Measurements from ENCODE around the gene NENF. TPM values are rescaled to one million over a fixed set of nuclear protein-coding genes. Genes with fewer than 3 reads are reported as not detected.

Gene NENF
- polyA plus RNA-seq, 1 donor = 70.2 TPM

GRCh38 chr1:212431644-212432043 lies 1.1 kb upstream of the NENF start:
- no peak for DNase-seq (ENCODE audit: low read depth)

GRCh38 chr1:212432272-212432660 lies 454 bp upstream of the NENF start:
- DNase-seq (ENCODE audit: low read depth) = no peak

DNA sequence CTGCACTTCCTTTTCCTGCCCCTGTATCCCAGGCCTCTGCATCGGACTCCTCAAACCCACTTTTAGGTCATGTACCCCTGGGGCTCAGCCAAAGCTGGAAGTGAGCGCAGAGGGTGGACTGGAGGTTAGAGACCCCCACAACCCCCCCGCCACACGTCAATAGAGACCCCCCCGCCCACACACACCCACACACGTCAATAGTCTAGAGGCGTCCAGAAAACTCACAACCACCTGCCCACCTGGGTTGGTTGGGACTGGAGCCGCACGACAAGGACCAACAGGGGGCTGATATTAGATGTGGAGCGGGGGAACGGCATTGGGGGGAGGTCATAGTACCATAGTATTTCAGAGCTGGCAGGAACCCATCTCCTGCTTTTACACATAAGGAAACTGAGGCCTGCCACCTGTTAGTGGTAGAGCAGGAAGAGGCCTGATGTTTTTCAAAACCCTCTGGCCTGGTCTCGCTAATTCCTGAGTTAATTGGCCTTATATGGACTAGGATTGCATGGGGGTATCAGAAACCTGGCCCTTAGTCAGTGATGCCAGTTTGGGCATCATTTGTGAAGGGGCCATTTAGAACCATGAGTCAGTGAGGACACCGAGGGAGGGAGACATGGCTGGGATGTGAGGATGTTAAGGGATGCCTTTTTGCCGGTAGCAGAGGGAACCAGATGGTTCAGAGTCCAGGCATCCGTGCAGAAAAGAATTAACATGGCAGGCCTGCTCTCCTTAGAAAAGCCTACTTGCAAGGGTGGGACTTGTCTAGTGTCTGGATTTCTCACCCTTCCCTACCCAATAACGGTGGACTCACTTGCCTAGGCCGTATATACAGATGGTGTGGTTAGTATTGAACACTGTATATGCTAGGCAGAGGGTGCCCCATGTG lies 1.1 kb downstream of the NENF start:
- DNase-seq (ENCODE audit: low read depth) = no peak

DNA sequence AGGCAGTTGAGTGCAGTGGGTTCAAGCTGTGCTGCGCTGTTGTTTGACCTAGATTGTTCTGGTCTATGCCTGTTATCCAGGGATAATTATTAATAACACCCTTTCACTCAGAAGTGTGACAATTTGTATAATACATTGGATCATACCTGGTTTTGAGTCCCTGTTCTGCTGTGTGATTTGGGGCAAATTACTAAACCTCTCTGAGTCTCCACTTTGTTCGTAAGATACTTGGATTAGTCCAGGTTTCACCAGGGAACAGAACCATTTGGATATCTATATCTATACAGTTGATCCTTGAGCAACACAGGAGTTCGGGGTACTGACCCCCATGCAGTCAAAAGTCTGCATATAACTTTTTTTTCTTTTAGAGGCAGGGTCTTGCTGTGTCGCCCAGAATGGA lies 2.3 kb downstream of the NENF start:
- DNase-seq (ENCODE audit: low read depth) = no peak

- no peak for DNase-seq (ENCODE audit: low read depth)
Measured at GRCh38 chr1:212437179-212437798, 4.6 kb downstream of the NENF start.

DNA sequence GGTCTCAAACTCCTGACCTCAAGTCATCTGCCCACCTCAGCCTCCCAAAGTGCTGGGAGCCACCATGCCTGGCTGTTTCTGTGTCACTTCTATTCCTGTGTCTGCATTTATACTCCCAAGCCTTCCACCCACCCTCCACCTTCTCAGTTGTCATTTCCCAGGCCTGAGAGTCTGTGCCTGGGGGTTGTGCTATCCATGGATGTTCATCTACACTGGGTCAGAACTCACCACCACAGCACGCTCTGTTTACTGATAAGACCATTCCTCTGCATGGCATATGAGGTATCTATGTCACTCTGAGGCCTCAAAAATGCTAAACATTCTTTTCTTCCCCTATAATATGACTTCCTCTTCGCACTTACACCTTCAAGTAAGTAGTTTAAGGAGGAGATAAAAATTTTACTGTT lies 6.1 kb downstream of the NENF start:
- no peak for DNase-seq (ENCODE audit: low read depth)

DNA sequence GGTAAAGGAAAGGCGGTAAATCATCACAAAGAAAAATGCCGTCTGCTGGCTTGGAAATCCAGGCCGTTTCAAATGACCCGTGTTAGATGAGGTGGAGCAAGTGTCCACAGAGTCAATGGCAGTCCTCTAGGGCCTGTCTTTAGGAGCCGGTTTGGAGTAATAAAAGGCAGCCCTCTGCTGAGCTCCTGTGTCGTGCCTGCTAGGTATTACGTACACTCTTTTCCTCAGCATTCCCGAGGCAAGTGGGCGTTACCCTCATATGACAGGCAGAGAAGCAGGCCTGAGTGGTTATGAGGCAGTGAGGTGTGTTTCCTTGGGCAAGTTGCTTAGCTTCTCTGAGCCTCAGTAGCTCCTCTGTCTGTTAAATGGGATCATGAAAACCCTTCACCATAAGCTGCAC lies 7.7 kb downstream of the NENF start:
- DNase-seq (ENCODE audit: low read depth) = no peak

- DNase-seq (ENCODE audit: low read depth) = no peak
Measured at GRCh38 chr1:212442408-212442807, 9.7 kb downstream of the NENF start.

DNA sequence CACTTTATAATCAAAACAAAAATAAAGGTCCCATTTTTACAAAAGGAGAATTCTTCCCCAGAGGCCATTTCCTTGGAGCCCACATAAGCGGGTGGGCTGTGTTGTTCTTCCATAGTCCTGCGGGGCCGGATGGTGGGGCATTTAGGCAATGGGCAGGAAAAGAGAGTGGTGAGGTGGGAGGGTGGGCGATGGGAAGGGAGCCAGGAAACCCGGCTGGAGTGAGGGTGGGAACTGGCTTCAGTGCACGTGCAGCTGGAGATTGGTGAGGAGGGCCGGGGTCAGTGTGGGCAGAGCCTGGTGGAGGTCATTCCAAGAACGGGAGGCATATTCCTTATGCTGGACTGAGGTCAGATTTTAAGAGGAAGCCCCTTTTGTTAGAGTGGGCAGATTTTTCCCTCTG lies 13.6 kb downstream of the NENF start:
- no peak for DNase-seq (ENCODE audit: low read depth)

DNA sequence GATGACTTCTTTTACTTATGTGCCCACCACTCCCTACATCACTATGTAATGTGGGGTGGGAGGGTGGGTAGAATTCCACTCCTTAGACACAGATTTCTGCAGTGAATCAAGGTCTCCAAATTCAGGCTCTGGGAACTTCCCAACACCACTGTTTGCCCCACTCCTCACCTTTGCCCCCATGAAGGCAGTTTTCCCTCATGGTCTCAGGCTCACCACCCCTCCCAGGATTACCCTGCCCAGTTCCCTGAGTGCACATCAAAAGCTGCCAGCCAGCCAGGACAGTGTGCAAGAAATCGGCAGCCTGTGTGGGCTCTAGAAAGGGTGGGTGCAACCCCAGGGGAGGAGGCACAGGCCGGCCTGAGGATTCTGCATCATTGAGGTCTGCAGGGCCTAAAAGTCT lies 14.8 kb downstream of the NENF start:
- no peak for DNase-seq (ENCODE audit: low read depth)

DNA sequence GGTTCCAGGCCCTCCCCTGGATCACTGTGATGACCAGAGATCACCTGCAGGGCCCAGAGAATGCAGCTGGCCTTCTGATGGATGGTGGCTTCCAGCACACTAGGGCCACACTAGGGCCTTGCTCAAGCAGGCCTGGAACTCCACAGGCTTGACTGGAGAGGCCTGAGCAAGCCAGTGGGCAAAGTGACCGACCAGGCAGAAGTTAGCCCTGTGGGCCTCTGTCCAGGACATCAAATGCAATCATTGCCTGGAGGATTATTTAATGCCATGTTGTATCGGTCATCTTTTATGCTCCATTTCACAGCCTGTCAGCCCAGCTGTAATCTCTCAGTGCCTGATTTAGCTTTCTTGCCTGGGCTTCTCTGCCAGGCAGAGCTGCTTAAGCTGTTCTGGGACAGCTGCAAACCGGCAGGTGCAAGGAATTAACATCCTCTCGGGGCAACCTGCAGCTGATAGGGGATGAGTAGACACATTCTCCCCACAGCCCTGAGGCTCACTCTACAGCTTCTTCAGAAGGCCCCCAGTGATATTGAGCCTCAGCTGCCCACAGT lies 17.7 kb downstream of the NENF start:
- DNase-seq (ENCODE audit: low read depth) = peak; percentile 22

DNA sequence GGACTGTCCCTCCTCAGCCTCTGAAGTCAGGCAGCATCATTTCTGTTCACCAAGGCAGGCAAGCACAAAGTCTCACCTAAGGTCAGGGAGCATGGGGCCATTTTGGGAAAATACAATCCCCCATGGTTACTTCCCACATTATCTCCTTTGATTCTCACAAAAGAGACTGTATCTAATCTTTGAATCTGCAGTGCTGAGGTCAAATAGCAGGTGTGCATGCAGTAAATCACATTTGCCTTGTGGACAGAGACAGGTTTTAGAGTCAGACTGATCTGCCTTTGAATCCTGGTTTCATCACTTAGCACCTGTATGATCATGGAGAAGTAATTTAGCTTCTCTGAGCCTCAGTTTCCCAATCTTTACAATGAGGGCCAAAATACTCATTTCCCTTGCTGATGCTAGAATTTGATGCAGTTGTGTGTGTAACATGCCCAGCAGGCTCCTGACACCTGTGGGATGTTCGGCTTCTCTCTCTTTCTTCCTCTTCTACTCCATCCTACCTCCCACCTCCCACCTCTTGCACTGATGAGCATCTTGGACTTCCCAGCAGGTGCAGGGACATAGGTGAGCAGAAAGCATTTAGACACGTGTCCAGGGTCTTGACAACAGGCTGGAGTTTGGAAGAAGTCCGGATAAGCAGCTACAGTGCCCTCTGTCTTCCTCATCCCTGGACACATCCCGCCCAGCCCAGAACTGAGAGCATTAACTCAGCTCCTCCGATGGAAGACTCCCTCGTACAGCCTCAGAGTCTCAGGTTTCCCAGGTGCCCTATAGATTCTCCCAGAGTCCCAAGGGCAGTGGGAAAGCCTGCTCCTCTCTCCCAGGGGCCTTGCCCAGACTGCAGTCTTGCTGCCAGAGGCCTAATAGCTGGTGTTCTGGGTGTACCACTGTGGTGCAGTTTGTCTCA lies 18.9 kb downstream of the NENF start:
- DNase-seq (ENCODE audit: low read depth) = no peak

DNA sequence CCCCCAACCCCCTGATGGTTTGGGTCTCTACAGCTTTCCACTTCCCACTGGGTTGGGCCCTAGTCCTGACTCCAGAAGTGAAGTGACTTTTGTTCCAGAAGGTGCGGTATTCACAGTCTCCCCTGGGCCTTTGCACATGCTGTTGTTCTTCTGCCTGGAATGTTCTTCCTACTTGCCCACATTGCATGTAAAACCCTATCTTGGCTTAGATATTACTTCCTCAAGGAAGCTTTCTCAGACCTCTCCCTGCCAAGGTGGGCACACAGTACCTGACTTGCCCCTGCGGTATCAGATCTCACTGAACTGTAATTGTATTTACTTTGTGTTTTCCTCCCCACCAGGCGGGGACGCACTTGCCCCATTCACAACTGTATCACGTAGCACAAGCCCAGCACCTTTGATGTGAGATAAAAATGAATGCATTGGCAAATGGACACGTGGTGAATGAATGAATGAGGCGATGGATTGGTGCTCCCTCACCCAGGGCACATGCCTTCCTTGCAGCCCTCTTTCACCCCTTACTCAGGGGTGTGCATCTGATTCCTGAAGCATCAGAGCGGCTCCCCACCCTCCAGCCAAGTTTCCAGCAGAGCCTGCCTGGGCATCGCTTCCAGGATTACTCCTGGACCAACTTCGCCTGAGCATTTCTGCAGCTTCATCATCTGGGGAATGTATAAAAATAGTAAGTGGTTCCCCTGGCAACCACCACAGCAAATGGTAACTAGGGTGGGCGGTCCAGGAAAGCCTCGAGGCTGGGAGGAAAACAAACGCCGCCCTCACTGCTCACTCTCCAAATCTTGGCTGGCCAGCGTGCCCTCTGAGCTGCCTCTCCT lies 19.8 kb downstream of the NENF start:
- peak; percentile 47 for DNase-seq (ENCODE audit: low read depth)

- no peak for DNase-seq (ENCODE audit: low read depth)
Measured at GRCh38 chr1:212453156-212453857, 20.6 kb downstream of the NENF start.

GRCh38 chr1:212454741-212455140 lies 22.0 kb downstream of the NENF start:
- no peak for DNase-seq (ENCODE audit: low read depth)

DNA sequence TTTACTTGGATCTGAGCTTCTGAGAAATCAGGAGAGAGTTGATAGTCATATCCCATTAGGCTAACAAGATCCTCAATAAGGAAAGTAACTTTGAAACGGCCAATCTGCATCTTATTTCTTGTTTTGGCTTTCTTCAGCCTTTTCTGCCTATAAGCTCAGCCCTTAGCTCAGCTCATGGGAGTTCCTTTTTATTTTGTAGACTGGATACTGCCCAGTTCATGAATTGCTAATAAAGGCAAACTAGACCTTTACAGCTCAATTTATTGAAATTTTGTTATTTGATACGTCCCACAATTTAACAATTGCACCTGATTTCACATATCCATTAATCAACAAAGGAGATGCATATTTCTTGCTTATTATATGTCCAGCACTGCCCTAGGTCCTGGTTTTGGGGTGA lies 22.7 kb downstream of the NENF start:
- DNase-seq (ENCODE audit: low read depth) = no peak

GRCh38 chr1:212455803-212456528 lies 23.2 kb downstream of the NENF start:
- peak; percentile 47 for DNase-seq (ENCODE audit: low read depth)

DNA sequence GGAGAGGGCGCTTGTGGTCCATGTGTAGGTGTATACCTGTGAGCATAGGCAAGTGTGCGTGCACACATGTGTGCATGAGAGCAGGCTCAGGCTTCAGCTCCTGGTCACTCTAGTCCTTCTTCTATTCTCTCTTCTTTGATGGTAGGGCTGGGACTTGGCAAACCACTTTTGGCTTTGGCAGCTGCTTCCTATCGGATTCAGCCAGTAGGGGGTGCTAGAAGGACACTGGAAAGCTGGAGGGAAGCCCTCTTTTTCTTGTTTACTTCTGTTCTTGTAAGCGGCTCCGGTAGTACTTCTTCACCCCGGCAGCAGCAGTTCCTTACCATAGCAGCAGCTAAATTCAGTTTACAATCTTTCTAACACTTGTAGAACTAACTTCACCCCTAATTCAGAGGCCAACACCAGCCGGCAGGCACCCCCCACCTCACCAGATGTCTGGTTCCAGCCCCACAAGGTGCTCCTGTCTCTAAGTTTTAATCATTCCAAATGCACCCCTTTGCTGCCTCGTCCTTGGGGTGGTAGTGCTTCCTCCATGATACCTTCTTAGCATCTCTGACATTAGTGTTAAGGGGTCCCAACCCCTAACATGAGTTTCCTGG lies 25.1 kb downstream of the NENF start:
- no peak for DNase-seq (ENCODE audit: low read depth)

GRCh38 chr1:212458817-212459216 lies 26.1 kb downstream of the NENF start:
- no peak for DNase-seq (ENCODE audit: low read depth)

All from forelimb muscle (tissue), 1 donor.